Metanephros (tissue), 1 donor: ENCODE data around the gene NNMT. TPM values are rescaled to one million over a fixed set of nuclear protein-coding genes. Genes with fewer than 3 reads are reported as not detected.

Source experiments
- total RNA-seq: library from RNA; depleted of rRNA; stranded (reverse); fragments of >200 nt; gene quantifications from one replicate; pipeline ENCODE4 v1.2.3, GENCODE V29; 2014

Gene NNMT
- 14.5 TPM for total RNA-seq

GRCh38 chr11:114295676-114296604, at the start of gene NNMT:
Gene NNMT (plus strand): TSS chr11:114296399. CDS start chr11:114296557, 158 bp downstream.

Other genes with a start within 250 kb of the NNMT start
- gene ZBTB16, start 236.7 kb upstream of the NNMT start, total RNA-seq, result 31.9 TPM
- 12.3 TPM for gene C11orf71, start 104.1 kb downstream of the NNMT start, total RNA-seq
- 37.1 TPM for gene RBM7, start 104.3 kb downstream of the NNMT start, total RNA-seq
- 56.8 TPM for gene REXO2, start 143.1 kb downstream of the NNMT start, total RNA-seq